Peyer's patch (tissue), 4 donors: Measurements from ENCODE around the gene P2RY12.

Source experiments
- CTCF ChIP-seq, 6 experiments: fragments of 450-650 bp in 4 of 6; fragments of 200-600 bp in 2 of 6; sonication (generic) in 1 of 6; IDR thresholded peaks; one replicate each; pipeline ENCODE4 v1.5.1; 2017 to 2019; ENCODE audit warnings: antibody characterized with exemption in 6 of 6, mild to moderate bottlenecking in 3 of 6, moderate library complexity in 1 of 6
- POLR2A ChIP-seq, 2 donors: fragments of 450-650 bp; IDR thresholded peaks; one replicate each; pipeline ENCODE4 v1.5.1; 2017; ENCODE audit warnings: antibody characterized with exemption in 2 of 2, mild to moderate bottlenecking in 2 of 2, moderate library complexity in 2 of 2

GRCh38 chr3:151322511-151322910, 62.0 kb downstream of the P2RY12 start:
- no peak for TF ChIP-seq CTCF (IDR thresholded peaks at IDR 0.05)
- no peak for TF ChIP-seq POLR2A (IDR thresholded peaks at IDR 0.05)
